ENCODE measurements around the gene FMNL1. TPM values are rescaled to one million over a fixed set of nuclear protein-coding genes. Genes with fewer than 3 reads are reported as not detected.
"Not testable (repeated sequence)": the region's sequence is repeated elsewhere in the genome, so short reads cannot be mapped to it uniquely, and the experiment has no call there.

FMNL1 gene
- polyA plus RNA-seq, 1 donor: 5.7 TPM

DNA sequence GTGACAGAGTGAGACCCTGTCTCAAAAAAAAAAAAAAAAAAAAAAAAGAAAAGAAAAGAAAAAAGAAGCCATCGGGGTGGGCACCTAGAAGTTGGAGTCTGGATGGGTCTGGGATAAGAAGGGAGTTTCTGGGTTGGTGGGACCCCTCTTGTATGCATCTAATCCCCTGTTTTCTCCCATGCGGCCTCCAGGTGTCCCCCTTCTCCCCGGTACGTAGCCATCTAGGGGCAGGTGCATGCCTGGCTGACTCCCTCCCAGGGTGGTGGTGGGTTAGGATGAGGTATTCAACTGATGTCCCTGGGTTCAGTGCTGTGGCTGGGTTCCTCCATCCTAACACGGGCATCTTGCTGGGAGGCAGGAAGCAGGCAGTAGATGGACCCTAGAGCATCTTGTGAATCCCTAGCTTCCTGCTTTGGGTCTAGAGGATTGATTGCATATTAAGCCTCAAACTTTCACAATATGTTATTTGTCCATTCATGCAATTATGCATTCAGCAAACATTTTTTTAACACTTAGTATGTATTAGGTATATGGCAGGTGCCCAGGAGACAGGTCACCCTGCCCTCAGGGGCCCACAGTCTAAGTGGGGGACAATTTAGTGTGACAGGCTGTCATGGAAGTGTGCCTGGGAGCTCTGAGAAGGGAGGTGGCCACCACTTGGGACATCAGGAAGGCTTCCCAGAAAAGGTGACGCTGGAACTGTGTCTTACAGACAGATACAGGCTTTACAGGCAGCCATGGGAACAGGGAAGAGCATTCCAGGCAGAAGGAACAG lies 13.1 kb downstream of the FMNL1 start:
- no peak for DNase-seq

DNA sequence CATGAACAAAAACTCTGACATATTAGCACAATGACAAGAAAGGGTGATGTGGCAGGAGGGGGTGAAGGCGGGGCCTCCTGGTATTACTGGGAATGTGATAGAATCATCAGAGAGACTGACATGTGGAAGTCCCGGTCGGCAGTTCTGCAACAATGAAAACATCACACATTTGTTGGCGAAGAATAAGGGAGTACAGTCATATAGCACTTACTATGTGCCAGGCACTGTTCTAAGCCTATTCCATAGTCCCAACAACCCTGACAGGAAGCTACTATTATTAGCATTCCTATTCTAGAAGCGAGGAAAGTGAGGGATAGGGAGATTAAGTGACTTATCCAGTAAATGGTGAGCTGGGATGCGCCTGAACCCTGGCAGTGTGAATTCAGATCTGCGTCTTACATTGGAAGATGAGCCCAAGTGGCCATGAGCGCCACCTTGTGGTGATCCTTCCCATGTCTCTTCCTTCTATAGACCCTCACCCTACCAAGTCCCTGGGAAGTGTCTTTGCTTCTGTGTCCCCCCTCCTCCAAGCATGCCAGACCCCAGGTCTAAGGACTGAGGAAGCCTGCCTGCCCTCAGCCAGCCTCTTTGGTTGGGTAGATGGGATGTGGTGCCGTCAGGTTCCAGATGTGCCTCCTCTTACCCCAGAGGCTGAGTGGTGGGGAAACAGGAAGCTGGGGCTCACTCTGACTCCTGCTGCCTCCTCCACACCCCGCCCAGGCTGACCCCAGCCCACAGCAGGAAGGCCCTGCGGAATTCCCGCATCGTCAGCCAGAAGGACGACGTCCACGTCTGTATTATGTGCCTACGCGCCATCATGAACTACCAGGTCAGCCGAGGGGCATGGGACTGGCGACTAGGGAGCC lies 14.0 kb downstream of the FMNL1 start:
- no peak for DNase-seq

DNA sequence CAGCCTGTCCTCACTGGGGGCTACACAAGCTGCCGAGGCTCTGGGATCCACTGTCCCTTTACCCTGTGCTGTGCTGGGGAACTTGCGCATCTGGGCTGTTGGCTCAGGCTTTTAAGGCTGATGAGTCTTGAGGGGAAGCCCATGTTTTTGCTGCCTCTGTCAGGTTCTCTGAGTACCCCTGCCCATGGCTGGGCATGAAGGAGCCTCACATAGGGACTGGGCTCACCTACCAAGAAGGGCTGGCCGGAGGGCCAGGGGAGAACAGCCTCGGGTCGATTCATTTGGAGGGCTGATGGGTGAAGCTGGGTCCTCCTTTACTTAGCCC lies 14.6 kb downstream of the FMNL1 start:
- DNase-seq: no peak

DNA sequence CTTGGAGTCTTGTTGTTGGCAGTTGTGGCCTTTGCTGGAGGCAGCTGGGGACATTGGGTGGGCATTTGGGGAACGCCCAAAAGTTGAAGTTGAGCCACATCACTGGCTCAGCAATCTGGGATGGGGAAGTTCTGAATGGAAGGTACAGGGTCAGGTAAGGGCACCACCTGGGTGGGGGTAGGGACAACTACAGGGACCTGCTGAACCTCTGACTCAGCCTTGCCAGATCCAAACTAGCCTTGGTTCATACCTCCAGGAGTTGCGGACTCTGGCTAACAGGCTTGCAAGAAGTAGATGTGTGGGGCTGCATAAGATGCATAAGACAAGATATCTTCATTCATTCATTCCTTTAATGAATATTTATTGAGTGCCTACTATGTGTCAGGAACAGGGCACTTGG lies 16.0 kb downstream of the FMNL1 start:
- no peak for DNase-seq

DNA sequence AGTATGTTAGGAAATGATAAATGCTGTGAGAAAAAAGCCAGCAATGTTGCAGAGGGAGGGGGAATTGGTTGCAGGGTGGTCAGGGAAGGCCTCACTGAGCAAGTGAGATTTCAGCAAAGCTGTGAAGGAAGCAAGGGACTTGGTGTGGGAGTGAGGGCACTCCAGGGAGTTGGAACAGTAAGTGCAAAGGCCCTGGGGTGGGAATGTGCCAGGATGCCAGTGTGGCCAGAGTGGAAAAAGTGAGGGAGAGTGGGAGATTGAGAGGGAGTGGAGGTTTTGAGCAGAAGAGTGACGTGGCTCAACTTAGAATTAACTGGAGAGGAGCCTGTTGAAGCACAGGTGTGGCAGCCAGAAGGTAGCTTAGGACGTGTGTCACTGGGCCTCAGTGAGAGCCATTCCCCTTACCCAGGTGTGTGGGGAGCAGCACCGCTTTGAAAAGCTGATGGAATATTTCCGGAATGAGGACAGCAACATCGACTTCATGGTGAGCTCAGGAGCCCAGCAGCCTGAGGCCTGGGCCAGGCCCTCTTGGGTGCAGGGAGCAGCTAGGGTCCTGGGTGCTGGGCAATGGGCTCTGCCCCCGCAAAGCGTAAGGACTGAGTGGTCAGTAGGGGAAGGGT lies 16.6 kb downstream of the FMNL1 start:
- no peak for DNase-seq

DNA sequence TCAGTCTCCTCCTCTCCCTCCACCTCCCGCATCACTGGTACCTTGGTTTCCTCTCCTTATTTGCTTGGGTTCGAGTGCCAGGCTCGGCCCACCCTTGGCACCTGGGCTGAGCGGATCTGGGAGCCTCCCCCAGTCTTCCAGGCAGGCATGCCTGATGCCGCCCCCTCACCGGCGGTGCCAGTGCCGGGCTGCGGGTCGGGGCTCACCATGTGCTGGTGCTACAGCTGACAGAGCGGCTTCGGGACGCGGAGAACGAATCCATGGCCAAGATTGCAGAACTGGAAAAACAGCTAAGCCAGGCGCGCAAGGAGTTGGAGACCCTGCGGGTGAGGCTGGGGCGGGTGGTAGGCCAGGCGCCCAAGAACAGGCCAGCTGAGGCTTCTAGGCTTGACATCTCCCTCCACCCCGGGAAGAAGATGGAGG lies 19.2 kb downstream of the FMNL1 start:
- DNase-seq: no peak

DNA sequence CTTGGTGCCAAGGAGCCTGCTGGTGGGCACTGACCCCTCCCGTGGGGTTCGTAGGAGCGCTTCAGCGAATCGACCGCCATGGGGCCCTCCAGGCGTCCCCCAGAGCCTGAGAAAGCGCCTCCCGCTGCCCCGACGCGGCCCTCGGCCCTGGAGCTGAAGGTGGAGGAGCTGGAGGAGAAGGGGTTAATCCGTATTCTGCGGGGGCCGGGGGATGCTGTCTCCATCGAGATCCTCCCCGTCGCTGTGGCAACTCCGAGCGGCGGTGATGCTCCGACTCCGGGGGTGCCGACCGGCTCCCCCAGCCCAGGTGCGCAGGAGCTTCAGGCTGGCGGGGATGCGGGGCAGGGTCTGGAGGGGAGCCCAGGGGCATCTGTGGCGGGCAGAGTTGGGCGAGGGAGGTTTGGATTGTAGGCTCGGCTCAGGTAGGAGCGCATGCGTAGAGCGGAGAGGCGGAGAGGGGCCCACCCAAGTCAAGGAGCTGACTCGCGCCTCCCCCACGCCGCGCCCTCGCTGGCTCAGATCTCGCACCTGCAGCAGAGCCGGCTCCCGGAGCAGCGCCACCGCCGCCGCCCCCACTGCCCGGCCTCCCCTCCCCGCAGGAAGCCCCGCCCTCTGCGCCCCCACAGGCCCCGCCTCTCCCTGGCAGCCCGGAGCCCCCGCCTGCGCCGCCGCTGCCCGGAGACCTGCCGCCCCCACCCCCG lies 19.8 kb downstream of the FMNL1 start:
- DNase-seq: no peak

DNA sequence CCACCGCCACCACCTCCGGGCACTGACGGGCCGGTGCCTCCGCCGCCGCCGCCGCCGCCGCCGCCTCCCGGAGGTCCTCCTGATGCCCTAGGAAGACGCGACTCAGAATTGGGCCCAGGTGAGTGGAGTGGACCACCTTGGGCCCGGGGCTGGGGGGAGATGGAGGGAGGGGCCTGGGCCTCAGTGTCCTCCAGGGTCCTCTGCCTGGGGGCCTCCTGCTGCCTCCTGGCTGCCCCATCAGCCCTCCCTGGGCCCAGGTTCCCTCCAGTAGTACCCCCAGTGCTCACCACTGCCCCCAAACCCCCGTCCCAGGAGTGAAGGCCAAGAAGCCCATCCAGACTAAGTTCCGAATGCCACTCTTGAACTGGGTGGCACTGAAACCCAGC lies 20.3 kb downstream of the FMNL1 start:
- DNase-seq: no peak

DNA sequence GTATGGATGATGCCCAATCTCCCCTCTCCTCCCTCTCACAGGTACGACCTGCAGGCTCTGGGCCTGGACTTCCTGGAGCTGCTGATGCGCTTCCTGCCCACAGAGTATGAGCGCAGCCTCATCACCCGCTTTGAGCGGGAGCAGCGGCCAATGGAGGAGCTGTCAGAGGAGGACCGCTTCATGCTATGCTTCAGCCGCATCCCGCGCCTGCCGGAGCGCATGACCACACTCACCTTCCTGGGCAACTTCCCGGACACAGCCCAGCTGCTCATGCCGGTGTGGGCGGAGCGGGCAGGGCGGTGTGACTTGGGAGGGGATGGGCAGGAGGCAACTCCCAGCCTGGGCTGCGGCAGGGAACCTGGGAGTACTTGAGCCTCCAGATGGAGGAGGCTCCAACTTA lies 22.1 kb downstream of the FMNL1 start:
- DNase-seq: no peak

DNA sequence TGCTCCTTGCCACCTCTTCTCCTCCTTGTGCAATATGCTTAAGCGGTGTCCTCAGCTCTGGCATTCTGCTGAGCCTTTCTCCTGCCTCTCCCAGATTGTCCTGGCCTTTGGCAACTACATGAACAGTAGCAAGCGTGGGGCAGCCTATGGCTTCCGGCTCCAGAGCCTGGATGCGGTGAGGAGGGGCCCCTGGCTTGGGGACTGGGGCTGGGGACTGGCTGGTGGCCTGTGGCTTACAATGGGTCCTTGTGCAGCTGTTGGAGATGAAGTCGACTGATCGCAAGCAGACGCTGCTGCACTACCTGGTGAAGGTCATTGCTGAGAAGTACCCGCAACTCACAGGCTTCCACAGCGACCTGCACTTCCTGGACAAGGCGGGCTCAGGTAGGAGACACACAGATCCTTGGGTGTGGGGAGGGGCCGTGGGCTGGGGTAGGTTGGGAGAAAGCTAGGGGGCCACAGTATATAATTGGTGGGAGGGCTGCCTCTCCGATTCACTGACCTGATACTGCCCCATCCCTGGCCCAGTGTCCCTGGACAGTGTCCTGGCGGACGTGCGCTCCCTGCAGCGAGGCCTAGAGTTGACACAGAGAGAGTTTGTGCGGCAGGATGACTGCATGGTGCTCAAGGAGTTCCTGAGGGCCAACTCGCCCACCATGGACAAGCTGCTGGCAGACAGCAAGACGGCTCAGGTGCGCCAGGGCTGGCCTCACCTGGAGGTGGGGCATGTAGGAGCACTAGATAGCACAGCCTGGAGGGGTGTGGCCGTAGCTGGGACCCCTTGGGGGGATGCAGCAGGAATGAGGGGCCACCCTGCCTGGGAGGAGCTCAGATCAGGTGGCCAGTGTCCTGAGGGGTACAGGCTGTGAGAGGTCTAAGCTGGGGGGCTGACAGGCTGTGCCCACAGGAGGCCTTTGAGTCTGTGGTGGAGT lies 23.3 kb downstream of the FMNL1 start:
- DNase-seq: no peak

DNA sequence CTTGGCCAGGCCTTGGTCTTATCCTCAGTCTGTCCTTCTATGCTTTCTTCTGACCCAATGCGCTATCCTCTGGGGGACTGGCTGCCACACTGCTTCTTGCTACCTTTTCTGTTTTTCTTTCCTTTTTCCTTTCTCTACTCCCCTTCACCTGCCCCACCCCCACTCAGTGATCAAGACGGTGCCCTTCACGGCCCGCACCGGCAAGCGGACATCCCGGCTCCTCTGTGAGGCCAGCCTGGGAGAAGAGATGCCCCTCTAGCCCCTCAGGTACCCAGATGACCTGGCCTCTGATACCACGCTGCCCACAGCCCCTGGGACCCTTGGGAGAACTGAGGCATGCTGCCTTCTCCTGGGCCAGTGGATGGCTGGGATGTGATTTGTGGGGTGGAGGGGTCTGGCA lies 24.7 kb downstream of the FMNL1 start:
- no peak for DNase-seq

DNA sequence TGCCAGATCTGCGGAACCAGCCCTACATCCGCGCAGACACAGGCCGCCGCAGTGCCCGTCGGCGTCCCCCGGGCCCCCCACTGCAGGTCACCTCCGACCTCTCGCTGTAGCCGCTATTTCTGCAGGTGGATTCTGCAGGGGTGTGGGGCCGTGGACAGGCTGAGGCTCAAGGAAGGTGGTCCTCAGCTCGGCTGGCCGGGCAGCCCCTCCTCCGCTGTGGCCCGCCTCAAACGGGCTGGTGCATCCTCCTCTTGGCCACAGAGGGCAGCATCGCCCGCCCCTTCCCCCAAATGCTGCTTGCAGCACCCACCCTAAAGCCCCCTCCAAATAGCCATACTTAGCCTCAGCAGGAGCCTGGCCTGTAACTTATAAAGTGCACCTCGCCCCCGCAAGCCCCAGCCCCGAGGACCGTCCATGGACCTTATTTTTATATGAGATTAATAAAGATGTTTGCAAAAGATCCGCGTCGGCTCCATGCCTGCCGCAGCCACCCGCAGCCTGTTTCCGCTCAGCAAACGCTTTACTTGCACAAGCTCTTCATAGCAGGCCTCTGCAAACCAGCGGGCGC lies 25.3 kb downstream of the FMNL1 start:
- DNase-seq: no peak

DNA sequence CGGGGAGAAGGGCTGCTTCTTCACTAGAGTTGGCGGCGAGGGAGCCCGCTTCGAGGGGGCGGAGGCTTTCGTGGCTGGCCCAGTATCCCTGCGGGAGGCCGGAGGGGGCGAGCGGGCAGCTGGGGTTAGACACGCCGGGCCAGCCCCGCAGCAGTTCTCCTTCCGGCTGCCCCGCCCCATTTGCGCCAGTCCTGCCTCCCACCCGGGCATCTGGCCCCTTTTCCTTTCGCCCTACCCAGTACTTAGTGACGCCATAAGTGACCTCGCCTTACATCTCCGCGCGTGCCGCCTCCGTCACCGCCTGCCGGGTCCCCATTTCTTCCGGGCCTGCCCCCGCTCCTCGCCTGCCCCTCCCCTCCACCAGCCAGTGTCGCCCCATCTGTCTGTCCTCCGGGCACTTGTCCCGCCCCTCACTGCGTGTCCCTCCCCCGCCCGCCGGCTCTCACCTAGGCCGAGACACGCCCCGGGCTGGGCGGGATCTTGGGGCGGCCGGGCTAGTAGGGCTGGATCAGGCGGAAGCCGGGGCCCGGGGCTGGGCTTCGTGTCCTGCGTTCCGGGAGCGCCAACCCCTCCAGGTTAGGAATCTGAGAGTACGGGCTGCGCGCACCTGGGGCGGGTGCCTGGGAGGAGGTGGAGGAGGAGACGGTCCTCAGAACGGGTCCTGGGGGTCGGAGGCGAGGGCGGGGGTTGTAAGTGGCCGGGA lies 25.9 kb downstream of the FMNL1 start:
- peak; percentile 79 for DNase-seq

DNA sequence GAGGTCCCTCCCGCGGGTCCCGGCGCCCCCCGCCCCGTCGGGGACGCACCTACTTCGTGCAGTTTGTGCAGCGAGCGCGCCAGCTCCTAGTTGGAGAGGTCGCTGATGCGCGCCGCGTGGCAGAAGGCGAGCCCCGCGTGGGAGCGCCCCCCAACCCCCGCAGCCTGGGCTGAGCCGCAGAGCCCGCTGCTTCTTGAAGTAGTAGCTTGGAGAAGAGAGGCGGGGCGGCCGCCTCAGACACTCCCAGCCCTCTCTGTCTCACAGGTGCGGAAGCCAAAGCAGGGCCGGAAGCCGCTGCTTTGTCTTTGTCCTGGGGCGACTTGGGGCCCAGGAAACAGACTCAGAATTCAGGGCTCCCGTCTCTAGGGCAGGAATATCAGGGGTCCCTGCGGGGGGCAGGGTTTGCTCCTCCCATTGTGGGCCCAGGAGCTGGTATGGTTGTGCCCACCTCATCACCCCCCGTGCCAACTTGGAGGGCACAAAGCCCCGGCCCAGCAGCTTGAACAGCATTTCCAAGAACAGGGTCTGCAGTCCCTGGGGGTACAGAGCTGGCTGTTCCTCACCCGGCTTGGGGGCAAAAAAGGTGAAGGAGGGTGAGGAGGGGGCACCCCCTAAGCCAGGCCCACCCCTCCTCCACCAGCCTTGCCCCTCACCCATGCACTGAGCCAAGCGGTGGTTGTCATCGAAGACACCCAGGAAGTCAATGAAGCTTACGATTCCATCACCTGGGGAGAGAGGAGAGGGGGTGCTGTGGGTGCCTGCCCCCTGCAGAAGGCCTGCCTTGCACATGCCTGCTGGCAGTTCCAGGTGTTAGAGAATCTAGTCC lies 26.7 kb downstream of the FMNL1 start:
- DNase-seq: no peak

DNA sequence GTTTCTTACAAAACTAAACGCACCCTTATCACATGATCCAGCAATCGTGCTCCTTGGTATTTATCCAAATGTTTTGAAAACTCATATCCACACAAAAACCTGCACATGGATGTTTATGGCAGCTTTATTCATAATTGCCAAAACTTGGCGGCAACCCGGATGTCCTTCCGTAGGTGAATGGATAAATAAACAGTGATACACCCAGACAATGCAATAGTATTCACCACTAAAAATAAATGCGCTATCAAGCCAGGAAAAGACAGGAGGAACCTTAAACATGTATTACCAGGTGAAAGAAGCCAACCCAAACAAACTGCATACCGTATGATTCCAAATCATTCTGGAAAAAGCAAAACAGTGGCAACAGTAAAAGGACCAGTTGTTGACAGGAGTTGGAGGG lies 30.2 kb downstream of the FMNL1 start:
- no peak for DNase-seq

DNA sequence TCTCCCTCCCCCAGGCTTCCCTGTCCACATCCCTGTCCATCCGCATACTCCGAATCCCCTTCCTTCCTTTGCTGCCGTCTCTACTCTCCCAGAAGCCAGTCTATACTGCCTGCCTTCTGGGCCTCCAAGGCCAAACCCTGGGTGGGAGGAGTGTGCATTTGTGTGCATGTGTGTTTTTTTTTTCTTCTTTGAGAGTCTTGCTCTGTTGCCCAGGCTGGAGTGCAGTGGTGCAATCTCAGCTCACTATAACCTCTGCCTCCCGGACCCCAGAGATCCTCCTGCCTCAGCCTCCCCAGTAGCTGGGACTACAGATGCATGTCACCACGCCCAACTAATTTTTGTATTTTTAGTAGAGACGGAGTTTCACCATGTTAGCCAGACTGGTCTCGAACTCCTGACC lies 31.6 kb downstream of the FMNL1 start:
- DNase-seq: not testable (repeated sequence)

DNA sequence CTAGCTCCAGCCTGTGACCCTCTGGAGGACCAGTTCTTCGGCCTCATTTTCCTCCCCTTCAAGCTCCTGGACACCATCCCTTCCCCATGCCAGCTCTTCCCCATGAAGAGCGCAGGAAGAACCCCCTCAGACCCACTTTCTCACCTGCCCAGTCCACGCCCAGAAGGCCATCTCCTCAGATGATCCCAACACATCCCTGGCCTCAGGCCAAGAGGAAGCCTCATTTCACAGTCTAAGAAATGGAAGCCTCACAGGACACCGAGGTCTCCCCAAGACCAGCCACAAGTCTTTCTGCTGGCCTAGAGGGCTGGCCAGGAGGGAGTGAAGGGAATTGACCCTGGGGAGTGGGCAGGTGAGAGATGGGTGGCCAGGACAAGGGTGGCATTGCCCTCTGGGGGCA lies 32.2 kb downstream of the FMNL1 start:
- DNase-seq: no peak

DNA sequence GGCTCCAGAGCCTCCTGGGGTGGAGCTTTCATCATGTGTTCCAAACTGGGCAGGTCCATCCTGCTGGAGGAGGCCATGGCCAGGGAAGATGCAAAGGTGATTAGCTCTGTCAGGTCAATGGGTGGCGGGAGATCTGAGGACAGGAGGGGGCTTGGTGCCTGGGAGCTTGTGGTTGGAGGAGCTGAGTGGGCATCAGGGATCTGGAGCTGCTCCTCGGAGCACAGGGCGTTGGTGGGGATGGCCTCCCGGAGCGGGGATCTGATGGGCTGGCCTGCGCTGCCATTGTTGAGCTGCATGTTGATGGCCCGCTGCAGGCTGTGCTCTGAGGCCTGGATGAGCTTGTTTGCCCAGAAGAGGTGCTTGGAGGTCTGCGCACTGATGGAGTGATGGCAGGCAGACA lies 33.7 kb downstream of the FMNL1 start:
- DNase-seq: no peak
